Thyroid gland (tissue), 4 donors: Measurements from ENCODE around the gene FXR1. TPM values are rescaled to one million over a fixed set of nuclear protein-coding genes. Genes with fewer than 3 reads are reported as not detected.
"Not testable (repeated sequence)": the region's sequence is repeated elsewhere in the genome, so short reads cannot be mapped to it uniquely, and the experiment has no call there.

Experiments
- DNase-seq, 2 donors: peaks; one replicate each; pipeline ENCODE4 v3.0.0-alpha.2; 2019
- H3K27ac ChIP-seq, 3 donors: fragments of 200-600 bp; sonication (generic); 1 replicate in 2 of 3; 2 replicates in 1 of 3; pipeline ENCODE4 v1.5.1; 2016 to 2019; ENCODE audit warnings: mild to moderate bottlenecking in 1 of 3, moderate library complexity in 1 of 3
- H3K27me3 ChIP-seq: fragments of 200-600 bp; sonication (generic); one replicate; pipeline ENCODE4 v1.5.1; 2019
- H3K36me3 ChIP-seq, 2 donors: fragments of 200-600 bp; sonication (generic); one replicate each; pipeline ENCODE4 v1.5.1; 2016 to 2019
- H3K4me1 ChIP-seq, 2 donors: fragments of 200-600 bp; sonication (generic); one replicate each; pipeline ENCODE4 v1.5.1; 2017 to 2019
- H3K4me3 ChIP-seq, 3 donors: fragments of 200-600 bp; sonication (generic); replicated peaks in 1 of 3; 1 replicate in 2 of 3; 2 replicates in 1 of 3; pipeline ENCODE4 v1.5.1; 2016; ENCODE audit warnings: mild to moderate bottlenecking in 1 of 3
- H3K9me3 ChIP-seq: fragments of 200-600 bp; sonication (generic); one replicate; pipeline ENCODE4 v1.5.1; 2017
- POLR2A ChIP-seq, 2 donors: fragments of 450-650 bp; IDR thresholded peaks; one replicate each; pipeline ENCODE4 v1.6.1; 2017; ENCODE audit warnings: antibody characterized with exemption in 2 of 2, mild to moderate bottlenecking in 2 of 2, moderate library complexity in 1 of 2
- WGBS, 2 donors: methylation state at CpG; one replicate each; pipeline ENCODE4 v1.1.5; 2017; 5-methylcytosine and 5-hydroxymethylcytosine counted together
- intact Hi-C: fragments of 100-400 bp; cut with DNase I; formaldehyde crosslinking; loops from one replicate; pipeline ENCODE4 v1.15.1; 2023
- total RNA-seq, 4 donors: library from RNA; depleted of rRNA; stranded (reverse); fragments of >200 nt; gene quantifications; one replicate each; pipeline ENCODE4 v1.2.3, GENCODE V29; 2016
- TF ChIP-seq, protein P1 (sequence below), 6 experiments: fragments of 200-600 bp in 3 of 6; fragments of 450-650 bp in 3 of 6; sonication (generic) in 3 of 6; IDR thresholded peaks; one replicate each; pipeline ENCODE4 v1.5.1; 2016 to 2019; ENCODE audit warnings: antibody characterized with exemption in 6 of 6, mild to moderate bottlenecking in 2 of 6, inconsistent platforms in 1 of 6, moderate library complexity in 1 of 6

The FXR1 gene
- total RNA-seq, 4 donors from 2014 or later: 115 to 142 (median 133) TPM

DNA sequence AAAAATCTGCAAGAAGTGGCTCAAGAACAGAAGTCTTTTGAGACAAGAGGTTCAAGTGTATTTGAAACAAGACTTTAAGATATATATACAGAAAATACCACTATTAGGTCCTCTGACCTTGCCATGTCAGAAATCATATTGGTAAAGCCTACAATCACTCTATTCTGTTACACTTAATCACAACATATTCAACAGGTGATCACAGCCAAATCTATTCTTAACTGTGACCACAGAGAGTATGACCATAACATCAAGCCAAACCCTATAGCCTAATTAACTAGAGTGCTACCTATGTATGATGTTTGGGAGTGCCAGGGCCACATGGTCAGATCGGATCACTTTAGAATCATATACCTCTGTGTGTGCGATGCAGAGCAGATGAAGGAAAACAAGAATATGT lies 74.9 kb downstream of the FXR1 start:
- Histone ChIP-seq H3K27ac (no peak overlapping the region), H3K36me3 (no peaks in the 10 kb centered on the region), H3K4me1 (peaks cover 8 to 11% of the 10 kb centered on the region in 2 donors), H3K27me3 (no peaks in the 10 kb centered on the region), H3K4me3 (no peak overlapping the region), H3K9me3 (no peaks in the 10 kb centered on the region)
- intact Hi-C loops: no loop called here
- TF ChIP-seq POLR2A (IDR thresholded peaks at IDR 0.05): no peak
- TF ChIP-seq, protein P1, sequence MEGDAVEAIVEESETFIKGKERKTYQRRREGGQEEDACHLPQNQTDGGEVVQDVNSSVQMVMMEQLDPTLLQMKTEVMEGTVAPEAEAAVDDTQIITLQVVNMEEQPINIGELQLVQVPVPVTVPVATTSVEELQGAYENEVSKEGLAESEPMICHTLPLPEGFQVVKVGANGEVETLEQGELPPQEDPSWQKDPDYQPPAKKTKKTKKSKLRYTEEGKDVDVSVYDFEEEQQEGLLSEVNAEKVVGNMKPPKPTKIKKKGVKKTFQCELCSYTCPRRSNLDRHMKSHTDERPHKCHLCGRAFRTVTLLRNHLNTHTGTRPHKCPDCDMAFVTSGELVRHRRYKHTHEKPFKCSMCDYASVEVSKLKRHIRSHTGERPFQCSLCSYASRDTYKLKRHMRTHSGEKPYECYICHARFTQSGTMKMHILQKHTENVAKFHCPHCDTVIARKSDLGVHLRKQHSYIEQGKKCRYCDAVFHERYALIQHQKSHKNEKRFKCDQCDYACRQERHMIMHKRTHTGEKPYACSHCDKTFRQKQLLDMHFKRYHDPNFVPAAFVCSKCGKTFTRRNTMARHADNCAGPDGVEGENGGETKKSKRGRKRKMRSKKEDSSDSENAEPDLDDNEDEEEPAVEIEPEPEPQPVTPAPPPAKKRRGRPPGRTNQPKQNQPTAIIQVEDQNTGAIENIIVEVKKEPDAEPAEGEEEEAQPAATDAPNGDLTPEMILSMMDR (IDR thresholded peaks at IDR 0.05): no peak
- no peak for DNase-seq
- 89 to 96% methylated on average over 2 of the region's 2 CpGs for WGBS, 2 donors

GRCh38 chr3:180989291-180990163 lies 77.1 kb downstream of the FXR1 start, which contains the start of gene DNAJC19:
Gene DNAJC19 (minus strand): TSS chr3:180989736. CDS start chr3:180989602, 134 bp downstream.
- Histone ChIP-seq H3K36me3 (no peaks in the 10 kb centered on the region), H3K9me3 (no peaks in the 10 kb centered on the region), H3K4me3 (peak within 1 kb of the TSS; percentile 68 to 79 (median 73)), H3K27ac (peak within 1 kb of the TSS; percentile 73 to 86 (median 75)), H3K4me1 (peaks cover 8 to 11% of the 10 kb centered on the region in 2 donors), H3K27me3 (no peaks in the 10 kb centered on the region)
- DNase-seq: peak; percentile 95
- WGBS, 2 donors: 0 to 1% methylated on average over 31 to 39 of the region's 43 CpGs
- intact Hi-C loops: no loop called here
- TF ChIP-seq POLR2A (IDR thresholded peaks at IDR 0.05): peak in 1 of 2 donors; percentile 88
- TF ChIP-seq, protein P1 (IDR thresholded peaks at IDR 0.05): peak in 1 of 6 experiments; percentile 4

- Histone ChIP-seq H3K27ac (no peak overlapping the region), H3K36me3 (no peaks in the 10 kb centered on the region), H3K4me1 (peaks cover 8 to 11% of the 10 kb centered on the region in 2 donors), H3K27me3 (no peaks in the 10 kb centered on the region), H3K4me3 (peak overlapping the region in 2 of 3 donors; percentile 73 to 79), H3K9me3 (no peaks in the 10 kb centered on the region)
- DNase-seq: no peak
- TF ChIP-seq, protein P1 (IDR thresholded peaks at IDR 0.05): no peak
- no peak for TF ChIP-seq POLR2A (IDR thresholded peaks at IDR 0.05)
- intact Hi-C loops: no loop called here
- 25 to 32% methylated on average over 2 of the region's 2 CpGs for WGBS, 2 donors
Observed at GRCh38 chr3:180990505-180990904, 78.0 kb downstream of the FXR1 start.

- 84 to 88% methylated on average over 2 of the region's 2 CpGs for WGBS, 2 donors
- no peak for DNase-seq
- Histone ChIP-seq H3K27ac (no peak overlapping the region), H3K9me3 (no peaks in the 10 kb centered on the region), H3K4me1 (no peaks in the 10 kb centered on the region), H3K36me3 (no peaks in the 10 kb centered on the region), H3K4me3 (no peak overlapping the region), H3K27me3 (no peaks in the 10 kb centered on the region)
- TF ChIP-seq POLR2A (IDR thresholded peaks at IDR 0.05): no peak
- TF ChIP-seq, protein P1 (IDR thresholded peaks at IDR 0.05): no peak
- intact Hi-C loops: no loop called here
Observed at GRCh38 chr3:180996415-180996932, 84.0 kb downstream of the FXR1 start.

- 90 to 91% methylated on average over 4 of the region's 4 CpGs for whole genome bisulfite sequencing, 2 donors
- H3K4me3 ChIP-seq, H3K27me3 ChIP-seq, H3K4me1 ChIP-seq, intact Hi-C loops, H3K27ac ChIP-seq, H3K36me3 ChIP-seq, H3K9me3 ChIP-seq, DNase-seq: not testable (repeated sequence)
Observed at GRCh38 chr3:181002331-181002730, 89.9 kb downstream of the FXR1 start.

DNA sequence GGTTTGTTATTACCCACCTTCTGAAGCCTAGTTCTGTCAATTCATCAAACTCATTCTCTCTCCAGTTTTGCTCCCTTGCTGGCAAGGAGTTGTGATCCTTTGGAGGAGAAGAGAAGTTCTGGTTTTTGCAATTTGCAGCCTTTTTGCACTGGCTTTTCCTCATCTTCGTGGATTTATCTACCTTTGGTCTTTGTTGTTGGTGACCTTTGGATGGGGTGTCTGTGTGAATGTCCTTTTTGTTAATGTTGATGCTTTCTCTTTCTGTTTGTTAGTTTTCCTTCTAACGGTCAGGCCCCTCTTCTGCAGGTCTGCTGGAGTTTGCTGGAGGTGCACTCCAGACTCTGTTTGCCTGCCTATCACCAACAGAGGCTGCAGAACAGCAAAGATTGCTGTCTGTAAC lies 91.0 kb downstream of the FXR1 start:
- H3K9me3 ChIP-seq, intact Hi-C loops, DNase-seq, H3K4me3 ChIP-seq, H3K27ac ChIP-seq, H3K4me1 ChIP-seq, H3K36me3 ChIP-seq, H3K27me3 ChIP-seq: not testable (repeated sequence)
- 56 to 66% methylated on average over 2 of the region's 2 CpGs for WGBS, 2 donors
